Measurements from ENCODE around the gene TGFB1.
A peak's percentile ranks its signal among the peaks of the same experiment; 100 is the strongest.

TGFB1 gene

DNA sequence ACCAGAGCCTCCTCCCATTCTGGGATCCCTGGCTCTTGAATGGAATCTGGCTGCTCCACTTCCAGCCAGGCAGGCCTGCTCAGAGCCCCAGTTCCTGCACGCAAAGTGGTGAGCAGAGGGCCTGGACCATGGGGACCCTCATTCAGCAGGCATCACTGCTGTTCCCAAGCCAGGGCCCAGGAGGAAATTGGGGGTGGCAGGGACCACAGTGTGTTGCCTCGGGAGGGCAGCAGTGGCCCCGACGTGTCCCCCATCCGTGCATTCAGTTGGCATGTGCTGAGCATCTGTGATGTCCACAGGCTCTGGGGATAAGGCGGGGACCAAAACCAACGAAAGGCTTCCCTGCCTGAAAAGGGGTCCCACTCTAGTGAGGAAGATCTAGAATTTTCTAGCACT is 32.5 kb downstream of the TGFB1 start:
- no peak for DNase-seq (ENCODE audit: low spot score)

DNA sequence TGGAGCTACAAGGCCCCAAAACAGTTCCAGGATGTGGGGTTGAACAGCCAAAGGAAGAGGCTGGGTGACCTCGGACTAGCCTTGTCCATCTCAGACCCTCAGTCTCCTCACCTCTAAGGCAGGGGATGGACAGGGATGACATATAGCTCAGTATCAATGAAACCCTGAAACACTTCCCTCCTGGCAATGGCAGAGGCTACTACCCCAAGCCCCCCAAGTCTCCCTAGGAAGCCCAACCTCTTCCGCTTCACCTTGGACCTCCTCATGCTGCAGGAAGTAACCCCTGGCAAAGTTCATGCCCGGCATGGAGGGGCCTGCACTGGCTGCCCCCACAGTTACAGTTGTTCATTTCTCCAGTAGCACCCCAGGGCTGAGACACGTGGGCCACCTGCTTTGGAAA is 33.2 kb downstream of the TGFB1 start:
- no peak for DNase-seq (ENCODE audit: low spot score)

DNA sequence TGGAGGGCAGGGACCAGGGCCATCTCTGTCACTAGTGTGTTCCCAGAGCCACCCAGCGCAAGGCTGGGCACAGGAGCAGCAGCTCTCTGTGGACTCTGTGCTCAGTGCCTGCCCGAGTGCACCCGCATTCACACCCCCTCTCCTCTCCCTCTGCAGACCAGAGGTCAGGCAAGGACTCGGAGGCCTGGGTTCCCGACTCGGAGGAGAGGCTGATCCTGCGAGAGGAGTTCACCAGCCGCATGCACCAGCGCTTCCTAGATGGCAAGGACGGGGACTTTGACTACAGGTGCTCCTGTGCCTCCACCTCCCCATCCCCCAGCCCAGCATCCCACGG is 33.6 kb downstream of the TGFB1 start:
- DNase-seq (ENCODE audit: low spot score), result no peak

- no peak for DNase-seq (ENCODE audit: low spot score)
These were observed 34.1 kb downstream of the TGFB1 start for GRCh38 chr19:41319500-41320184.

DNA sequence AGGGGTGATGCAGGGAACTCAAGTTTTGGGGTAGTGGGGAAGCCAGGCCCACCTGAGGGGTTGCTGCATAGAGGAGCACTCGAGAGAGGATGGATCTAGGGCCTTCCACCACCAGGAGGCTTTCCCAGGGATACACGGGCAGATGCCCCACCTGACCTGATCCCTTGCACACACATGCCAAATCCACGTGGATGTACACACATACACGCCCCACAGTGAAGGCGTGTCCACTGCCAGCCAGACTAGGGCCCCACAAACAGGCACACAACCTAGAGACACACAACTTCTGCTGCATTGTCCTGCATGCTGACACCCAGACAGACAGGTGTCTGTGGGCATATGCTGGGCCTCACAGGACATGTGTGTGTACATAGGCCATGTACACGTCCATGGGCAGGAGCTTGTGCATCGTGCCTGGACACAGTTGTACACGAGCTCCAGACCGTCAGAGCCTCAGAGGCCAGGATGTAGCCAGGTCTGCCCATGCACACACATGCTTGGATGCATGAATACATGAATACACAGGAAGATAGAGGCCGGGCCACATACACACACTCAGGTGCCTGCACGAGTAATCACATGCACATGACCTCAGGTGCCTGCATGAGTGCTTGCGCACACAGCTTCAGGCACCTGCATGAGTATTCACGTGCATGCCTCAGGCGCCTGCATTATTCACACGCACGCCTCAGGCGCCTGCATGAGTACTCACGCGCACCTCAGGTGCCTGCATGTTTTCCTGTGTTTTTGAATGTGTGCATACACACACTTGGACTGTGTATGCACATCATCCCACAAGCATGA is 34.8 kb downstream of the TGFB1 start:
- DNase-seq (ENCODE audit: low spot score), result no peak

- DNase-seq (ENCODE audit: low spot score), result no peak
These were observed 37.3 kb downstream of the TGFB1 start for GRCh38 chr19:41316306-41316920.

GRCh38 chr19:41311613-41312012 is 42.1 kb downstream of the TGFB1 start:
- DNase-seq (ENCODE audit: low spot score), result no peak

GRCh38 chr19:41311072-41311471 is 42.6 kb downstream of the TGFB1 start:
- no peak for DNase-seq (ENCODE audit: low spot score)

GRCh38 chr19:41310033-41310831 is 43.5 kb downstream of the TGFB1 start, which contains the start of gene CCDC97:
CCDC97 (plus strand) TSS chr19:41310172; CDS start chr19:41310311, 139 bp downstream.
- peak; percentile 96 for DNase-seq (ENCODE audit: low spot score)

- no peak for DNase-seq (ENCODE audit: low spot score)
These were observed 44.3 kb downstream of the TGFB1 start for GRCh38 chr19:41309180-41310032.

- peak; percentile 89 for DNase-seq (ENCODE audit: low spot score)
These were observed 45.1 kb downstream of the TGFB1 start for GRCh38 chr19:41308450-41309179.

DNA sequence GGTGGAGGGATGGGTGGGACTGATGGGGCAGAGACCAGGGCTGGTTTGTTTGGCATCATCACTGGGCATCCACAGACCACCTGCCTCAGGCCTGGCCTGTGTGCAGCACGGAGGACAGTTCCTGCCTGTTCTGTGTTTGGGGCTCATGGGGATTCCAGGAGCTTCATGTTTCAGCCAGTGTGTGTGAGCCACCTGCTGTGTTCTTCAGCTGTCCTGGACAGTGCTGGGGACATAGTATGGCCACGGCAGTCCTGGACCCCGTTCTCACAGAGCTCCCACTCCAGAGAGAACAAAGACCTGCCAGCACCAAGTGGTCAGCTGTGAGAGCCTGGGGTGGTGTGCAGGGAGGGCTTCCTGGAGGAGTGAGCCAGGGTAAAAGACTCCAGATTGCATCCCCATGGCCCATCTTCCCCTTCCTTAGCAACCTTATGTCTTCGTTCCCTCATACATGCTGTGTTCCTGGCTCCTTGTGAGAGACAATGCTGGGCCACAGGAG is 45.7 kb downstream of the TGFB1 start:
- DNase-seq (ENCODE audit: low spot score), result no peak

DNA sequence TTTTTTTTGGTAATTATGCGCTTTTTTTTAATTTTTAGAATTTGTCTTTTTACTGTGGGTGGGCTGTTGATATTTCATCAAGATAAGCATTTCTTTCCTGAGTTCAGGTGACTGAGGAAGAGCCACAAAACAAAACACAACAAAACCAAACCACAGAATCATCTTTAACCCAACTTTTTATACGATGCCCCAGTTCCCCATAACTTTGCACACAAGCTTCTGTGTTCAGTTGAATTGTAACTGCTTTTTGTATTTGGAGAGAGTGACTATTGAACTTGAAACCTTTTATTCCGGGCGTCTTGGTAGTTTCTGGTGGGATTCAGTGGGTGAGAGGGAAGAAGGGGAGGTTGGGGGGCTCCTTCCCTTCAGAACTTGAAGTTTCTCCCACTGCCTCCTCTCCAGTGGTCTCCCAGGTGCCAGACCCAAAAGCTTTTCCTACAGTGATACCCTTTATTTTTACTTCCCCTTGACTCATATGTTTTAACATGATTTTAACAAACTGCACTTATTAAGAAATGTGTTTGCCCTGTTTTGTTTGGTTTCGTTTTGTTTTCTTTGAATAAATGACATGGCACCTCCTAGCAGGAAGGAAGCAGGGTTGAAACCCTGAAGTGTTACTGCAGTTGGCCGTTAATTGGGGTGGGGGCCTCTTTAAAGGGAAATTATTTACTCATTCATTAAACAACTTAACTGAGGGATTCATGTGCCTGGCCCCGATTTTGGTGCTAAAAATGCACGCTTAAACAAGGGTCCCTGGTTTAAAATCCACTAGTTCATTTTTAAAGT is 46.4 kb downstream of the TGFB1 start:
- DNase-seq (ENCODE audit: low spot score), result no peak

DNA sequence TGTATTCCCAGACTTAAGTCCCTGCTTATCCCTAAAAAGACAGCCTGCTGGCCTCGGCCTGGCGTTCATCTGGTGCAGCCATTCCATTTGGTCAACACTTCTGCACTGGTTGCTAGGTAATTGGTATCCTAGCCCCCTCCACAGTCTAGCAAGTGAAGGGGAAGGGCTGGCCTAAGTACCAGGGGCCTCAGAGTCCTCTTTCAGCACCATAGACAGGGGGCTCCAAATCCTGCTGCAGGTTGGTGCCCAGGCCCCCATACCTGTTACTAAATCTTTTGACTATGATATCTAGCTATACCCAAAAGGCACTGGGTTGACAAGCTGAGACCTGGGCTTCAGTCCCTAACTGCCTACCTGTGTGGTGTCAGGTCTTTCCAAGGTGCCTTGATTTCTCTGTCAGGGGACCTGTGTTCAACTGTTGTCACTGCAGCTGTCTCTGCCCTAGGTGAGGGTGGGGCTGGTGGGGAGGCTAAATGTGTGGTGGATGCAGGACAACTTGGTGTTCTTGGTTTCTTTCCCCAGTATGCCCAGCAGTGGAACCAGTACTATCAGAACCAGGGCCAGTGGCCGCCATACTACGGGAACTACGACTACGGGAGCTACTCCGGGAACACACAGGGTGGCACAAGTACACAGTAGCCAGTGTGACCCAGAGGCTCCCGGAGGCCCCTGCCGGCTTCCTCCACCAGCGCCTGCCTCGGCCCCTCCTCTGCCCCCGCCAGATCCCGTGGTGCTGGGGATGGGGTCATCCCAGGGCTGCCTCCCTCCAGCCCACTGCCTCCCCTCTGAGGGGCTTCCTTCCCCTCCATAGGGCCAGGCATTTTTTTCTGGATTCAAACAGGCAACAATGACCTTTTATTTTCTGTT is 47.6 kb downstream of the TGFB1 start:
- no peak for DNase-seq (ENCODE audit: low spot score)

DNA sequence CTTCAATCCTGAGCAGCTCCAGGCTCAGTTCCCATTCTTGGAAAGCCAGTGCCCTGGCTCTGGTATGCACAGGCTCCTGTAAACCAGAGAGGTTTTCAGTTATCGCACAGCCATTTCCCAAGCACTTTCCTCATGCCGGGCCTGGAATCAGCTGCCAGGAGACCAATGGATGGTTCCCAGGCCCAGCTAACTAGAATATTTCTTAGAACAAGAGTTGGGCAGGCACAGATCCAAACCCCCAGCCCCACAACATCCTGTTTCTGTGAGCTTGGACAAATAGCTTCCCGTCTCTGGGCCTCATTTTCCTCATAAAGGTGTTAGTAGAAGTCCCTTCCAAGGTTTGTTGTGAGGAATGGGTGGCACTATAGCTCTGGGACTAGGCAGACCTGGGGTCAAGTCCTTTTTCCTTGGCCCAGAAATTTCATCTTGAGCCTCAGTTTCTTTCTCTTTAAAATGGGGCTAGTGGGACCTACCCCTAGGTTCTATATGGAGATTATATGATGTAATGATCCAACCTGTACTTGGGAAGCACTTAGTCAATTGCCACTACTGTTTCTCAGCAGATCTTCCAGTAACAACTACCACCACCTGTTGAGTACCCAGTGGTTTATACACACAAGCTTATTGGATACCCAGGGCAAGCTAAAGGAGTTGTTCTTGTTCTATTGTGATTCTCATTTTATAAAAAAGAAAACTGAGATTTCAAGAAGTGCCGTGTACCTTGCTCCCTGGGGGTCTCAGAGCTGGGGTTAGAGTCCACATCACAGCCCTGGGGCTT is 48.8 kb downstream of the TGFB1 start:
- DNase-seq (ENCODE audit: low spot score), result no peak

GRCh38 chr19:41303954-41304353 is 49.8 kb downstream of the TGFB1 start:
- no peak for DNase-seq (ENCODE audit: low spot score)

DNA sequence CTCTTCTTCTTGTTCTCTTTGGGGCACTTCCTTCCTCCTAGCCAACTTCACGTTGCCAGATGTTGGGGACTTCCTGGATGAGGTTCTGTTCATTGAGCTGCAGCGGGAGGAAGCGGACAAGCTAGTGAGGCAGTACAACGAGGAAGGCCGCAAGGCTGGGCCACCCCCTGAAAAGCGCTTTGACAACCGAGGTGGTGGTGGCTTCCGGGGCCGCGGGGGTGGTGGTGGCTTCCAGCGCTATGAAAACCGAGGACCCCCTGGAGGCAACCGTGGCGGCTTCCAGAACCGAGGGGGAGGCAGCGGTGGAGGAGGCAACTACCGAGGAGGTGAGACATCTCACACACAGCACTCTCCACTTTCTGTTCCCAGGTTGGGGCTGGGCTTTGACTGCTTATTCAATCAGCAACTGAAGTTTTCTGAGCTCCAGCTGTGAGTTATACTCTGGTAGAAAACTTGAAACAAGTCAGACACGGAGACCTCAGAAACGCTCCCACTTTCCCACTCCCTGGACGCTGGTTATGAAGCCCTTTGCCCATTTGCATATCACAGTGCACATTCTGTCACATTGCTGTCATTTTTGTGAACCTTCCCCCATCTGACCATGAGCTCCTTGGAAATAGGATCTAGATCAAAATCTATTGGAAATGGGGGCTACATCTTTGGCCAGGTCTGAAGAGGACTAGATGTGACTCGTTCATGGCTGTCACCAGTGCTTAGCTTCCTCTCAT is 50.9 kb downstream of the TGFB1 start:
- DNase-seq (ENCODE audit: low spot score), result no peak
